GM12873 (cell line): Measurements from ENCODE around the gene MGRN1.

ENCODE experiments used
- TF ChIP-seq, protein P1 (sequence below): IDR thresholded peaks from 2 replicates; pipeline ENCODE4 v1.5.1; 2012; ENCODE audit warnings: low read depth, mild to moderate bottlenecking, moderate library complexity, low read length, control low read depth; ENCODE audit not compliant: insufficient read depth; ENCODE audit errors: missing control alignments

The MGRN1 gene

DNA sequence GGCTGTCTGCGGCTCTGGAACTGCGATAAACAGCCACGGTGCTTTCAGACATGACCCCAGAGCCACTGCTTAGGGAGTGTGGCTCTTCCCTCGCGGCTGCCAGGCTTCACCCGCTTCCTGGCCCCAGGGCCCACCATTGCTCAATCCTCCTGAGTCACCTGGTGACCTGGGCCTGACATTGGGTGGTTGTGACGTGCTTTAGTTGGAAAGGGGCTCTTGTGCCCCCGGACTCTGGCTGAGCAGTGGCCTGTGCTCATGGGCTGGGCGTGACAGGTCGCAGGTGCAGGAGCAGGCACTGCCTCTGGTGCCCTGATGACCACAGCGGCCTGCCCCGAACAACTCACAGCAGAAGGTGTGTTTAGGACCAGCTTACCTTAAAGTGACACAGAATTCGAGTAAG is 60.1 kb downstream of the MGRN1 start:
- TF ChIP-seq, protein P1, sequence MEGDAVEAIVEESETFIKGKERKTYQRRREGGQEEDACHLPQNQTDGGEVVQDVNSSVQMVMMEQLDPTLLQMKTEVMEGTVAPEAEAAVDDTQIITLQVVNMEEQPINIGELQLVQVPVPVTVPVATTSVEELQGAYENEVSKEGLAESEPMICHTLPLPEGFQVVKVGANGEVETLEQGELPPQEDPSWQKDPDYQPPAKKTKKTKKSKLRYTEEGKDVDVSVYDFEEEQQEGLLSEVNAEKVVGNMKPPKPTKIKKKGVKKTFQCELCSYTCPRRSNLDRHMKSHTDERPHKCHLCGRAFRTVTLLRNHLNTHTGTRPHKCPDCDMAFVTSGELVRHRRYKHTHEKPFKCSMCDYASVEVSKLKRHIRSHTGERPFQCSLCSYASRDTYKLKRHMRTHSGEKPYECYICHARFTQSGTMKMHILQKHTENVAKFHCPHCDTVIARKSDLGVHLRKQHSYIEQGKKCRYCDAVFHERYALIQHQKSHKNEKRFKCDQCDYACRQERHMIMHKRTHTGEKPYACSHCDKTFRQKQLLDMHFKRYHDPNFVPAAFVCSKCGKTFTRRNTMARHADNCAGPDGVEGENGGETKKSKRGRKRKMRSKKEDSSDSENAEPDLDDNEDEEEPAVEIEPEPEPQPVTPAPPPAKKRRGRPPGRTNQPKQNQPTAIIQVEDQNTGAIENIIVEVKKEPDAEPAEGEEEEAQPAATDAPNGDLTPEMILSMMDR: no peak

DNA sequence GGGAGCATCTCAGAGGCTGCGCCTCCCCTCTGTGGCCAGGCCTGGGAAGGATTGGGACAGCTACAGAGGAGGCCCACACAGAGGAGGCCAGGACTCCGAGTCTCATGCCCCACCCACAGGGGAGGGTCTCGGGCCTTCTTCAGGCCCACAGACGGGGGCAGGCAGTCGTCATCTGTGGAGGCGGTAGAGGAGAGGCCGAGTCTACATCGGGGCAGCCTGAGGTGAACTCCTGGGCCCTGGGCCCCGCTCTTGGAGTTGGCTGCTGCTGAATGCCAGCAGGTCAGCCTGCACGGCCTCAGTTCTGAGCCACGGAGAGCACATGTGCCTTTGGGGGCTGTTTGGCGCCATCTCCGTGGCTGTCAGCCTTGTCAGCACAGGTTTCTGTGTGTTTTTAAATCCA is 60.7 kb downstream of the MGRN1 start:
- TF ChIP-seq, protein P1: no peak

DNA sequence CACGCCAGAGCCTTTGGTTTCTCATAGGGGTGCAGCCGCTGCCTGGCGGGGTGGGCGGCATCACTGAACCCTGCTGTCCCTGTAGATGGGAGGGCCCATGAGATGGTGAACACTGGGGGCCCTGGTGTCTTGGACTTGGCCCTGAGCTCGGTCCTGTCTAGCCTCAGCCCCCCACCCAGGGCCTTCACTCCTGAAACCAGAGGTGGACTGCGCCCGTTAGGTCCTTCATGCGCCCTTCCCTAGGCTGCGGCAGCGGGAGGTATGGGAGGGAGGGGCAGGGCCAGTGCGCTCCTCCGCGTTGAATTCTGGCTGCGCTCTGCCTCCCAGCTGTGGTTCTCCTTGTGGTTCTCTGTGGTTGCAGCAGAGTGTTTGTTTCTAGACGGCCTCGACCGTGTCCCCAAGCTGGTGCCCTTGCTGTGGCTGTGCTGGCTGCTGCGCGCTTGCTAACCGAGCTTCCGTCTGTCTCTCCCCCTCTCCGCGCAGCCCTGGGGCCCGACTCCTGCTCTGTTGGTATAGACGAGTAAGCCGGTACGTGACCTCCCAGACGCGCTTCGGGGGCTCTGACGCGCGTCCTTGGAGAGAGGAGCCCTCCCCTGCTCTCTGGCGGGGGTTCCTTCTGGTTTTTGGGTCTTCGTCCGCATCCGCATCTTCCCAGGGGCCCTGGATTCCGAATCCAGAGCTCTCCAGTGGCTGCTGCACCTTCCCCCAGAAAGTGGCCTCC is 61.3 kb downstream of the MGRN1 start:
- TF ChIP-seq, protein P1: no peak

DNA sequence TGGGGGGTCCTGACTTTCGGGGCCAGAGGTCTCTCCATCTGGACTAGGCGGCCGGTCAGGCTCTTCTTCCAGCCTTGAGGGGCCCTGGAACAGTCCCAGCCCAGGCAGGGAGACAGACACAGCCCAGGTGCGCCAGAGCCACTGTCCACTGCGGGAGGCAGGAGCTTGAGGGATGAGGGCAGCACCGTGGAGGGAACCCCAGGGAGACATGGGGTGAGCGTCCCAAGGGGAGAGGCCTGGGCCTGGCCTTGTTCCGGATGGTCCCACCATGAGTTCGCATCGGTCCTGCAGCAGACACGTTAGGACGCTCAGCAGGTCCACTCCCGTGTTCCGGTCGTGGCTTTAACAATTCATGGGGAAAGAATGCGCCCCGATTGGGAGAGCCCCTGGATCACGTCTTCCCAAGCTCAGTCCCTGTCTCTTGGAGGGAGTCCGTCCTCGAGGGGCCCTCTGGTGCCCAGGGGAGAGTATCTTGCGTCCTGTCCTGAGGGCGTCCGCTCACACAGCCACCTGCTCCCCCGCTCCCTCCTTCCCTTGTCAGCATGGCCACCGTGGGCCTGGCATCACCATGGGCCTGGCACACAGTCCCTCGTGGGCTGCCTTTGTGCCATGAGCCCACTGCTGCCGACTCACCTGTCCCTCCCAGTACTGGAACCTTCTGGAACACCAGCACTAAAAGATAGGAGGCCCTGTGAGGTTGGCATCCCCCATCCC is 62.0 kb downstream of the MGRN1 start:
- TF ChIP-seq, protein P1: no peak

DNA sequence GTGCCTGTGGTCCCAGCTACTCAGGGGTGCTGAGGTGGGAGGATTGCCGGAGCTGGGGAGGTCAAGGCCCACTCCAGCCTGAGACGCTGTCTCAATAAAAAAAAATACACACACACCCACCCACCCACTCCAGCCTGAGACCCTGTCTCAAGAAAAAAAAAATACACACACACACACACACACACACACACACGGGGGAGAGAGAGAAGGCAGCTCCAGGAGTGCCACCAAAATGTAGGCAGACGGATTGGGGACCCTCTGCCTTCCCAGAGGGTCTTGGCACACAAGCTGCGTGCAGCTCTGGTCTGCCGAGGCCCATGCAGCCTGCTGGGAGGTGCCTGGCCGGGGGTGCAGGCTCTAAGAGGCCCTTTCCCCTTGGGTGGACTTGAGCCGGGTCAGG is 62.8 kb downstream of the MGRN1 start:
- TF ChIP-seq, protein P1: no peak

DNA sequence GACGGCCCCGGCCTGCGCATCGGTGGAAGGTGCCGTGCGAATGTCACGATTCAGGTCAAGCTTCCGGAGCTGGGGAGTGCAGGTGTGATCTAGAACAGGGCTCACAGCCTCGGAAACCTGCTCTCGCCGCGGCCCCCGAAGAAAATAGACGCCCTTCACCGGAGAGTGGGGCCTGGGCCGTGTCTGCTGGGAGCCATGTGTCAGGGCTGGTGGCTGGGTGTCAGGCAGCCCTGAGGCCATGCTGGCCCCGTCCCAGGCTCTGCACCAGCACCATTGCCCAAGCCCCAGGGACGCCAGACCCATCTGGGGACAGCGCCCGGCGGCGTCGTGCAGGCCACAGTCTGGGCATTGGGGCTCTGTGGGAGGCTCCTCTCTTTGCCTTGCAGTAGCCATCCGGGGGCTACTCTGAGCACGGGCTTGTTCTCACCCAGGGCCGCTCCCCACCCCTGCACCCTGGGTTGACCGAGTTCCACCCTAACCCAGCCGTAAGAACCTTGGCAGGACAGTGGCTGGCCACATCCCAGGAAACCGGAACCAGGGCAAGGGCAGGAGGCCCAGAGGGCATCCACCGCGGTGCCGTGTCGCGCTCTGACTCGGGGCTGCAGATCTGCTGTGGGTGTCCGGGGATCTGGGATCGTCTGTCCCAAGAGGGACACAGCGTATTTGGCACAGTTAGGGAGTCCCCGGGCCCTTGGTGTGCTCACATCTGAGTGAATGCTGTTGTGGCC is 63.5 kb downstream of the MGRN1 start:
- TF ChIP-seq, protein P1: no peak

DNA sequence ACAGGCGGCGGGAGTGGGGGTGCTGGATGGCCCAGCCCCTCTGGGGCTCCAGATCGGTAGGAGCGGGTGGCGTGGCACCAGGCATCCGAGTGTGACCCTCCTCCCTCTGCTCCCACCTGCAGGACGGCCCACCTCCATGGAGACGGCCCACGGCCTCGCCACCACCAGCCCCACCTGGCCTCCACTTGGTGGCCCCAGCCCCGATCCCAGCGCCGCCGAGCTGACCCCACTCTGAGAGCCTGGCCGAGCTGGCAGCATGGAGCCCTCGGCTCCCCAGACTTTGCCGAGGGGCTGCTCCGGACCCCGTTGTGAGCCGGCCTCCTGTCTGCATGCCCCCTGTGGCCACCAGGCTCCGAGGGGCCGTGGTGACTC is 64.0 kb downstream of the MGRN1 start:
- TF ChIP-seq, protein P1: no peak
